Measurements from ENCODE around the gene WDR86.

The WDR86 gene

DNA sequence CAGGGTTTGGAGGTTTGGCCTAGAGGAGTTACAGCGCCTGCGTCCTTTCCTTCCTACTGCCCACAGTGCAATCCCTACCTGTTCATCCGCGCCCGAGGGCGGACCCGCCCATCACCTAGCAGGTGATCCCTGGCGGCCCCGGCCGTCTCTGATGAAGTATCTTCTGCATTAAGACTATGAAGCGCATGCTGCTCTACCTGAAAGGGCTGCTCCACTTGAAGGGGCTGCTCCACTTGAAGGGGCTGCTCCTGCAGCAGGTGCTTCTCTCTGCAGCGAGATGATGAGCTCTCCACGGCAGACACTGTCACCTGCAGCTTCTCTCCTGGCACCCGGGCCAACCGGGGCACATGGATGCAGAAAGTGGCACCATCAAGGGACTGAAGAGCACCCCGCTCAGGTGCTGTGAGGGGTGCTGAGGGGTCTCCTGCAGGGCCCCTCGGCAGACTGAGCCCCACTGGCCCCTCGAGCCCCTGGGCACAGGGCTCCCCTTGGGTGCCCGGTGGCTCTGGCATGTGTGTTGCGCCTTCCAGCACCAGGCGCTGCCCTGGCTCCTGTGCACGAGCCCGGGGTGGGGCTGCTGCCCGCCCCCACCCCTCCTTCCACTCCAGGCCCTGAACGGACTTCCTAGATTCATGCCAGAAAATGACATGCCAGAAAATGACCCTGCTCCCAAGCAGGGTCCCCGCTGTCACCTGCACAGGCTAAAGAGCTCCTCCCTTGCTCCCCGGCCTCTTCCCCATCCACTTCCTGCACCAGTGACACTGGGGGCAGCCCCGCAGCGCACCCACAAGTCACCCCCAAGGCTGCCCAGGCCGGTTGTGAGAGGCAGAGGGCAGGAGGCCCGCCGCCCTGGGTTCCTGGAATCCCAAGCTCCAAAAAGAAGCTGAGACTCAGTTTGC is 29.4 kb downstream of the WDR86 start:
- Histone ChIP-seq H3K27ac (no peak overlapping the region), H3K9me3 (ENCODE audit: low read depth, low read length) (no peaks in the 10 kb centered on the region), H3K9ac (ENCODE audit: insufficient read length) (no peak overlapping the region), H3K4me3 (no peak overlapping the region), H3K36me3 (ENCODE audit: insufficient read depth, low read length) (no peaks in the 10 kb centered on the region)
- TF ChIP-seq POLR2AphosphoS5 (IDR thresholded peaks at IDR 0.05; ENCODE audit: borderline replicate concordance, low read depth, low read length) (no peak), FOXP2 (optimal IDR thresholded peaks at IDR 0.05; ENCODE audit: control extremely low read depth, extremely low read length, insufficient read depth) (no peak), EZH2 (IDR thresholded peaks at IDR 0.05) (no peak)
- DNase-seq (ENCODE audit: low read depth, low spot score) = no peak

DNA sequence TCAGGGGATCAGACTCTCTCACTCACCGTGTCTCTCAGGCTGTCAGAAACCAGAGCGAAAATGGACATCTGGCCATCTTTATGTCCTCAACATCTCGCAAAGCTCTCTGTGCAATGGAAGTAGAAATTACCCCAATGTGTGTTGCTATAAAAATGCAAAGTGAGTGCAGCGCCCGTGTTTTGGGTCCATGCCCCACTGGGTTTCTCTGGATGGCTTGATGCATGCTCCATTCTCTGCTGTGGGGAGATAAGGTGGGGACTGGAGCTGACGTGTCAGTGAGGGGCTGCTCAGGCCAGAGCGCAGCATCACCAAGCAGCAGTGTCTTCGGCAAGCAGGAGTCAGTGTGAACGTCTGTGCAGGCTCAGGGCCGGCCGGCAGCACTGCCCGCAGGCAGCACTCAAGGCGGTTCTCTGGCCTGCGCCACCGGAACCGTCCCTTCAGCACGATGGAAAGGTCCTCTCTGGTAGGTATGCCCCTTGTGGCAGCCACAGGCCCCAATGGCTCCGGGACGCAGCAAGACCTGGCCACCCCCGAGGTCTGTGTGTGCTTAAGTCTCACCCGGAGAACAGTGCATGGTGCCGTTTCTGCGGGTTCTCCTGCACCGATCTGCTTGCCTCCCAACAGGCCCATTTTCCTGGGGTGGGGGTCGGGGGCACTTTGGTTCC is 30.2 kb downstream of the WDR86 start:
- DNase-seq (ENCODE audit: low read depth, low spot score) = no peak
- H3K4me3 ChIP-seq = no peak overlapping the region
- H3K27ac ChIP-seq = no peak overlapping the region
- TF ChIP-seq EZH2 (IDR thresholded peaks at IDR 0.05) = no peak
- TF ChIP-seq POLR2AphosphoS5 (IDR thresholded peaks at IDR 0.05; ENCODE audit: borderline replicate concordance, low read depth, low read length) = no peak
- no peak for TF ChIP-seq FOXP2 (optimal IDR thresholded peaks at IDR 0.05; ENCODE audit: control extremely low read depth, extremely low read length, insufficient read depth)
- no peaks in the 10 kb centered on the region for H3K9me3 ChIP-seq (ENCODE audit: low read depth, low read length)
- no peaks in the 10 kb centered on the region for H3K36me3 ChIP-seq (ENCODE audit: insufficient read depth, low read length)
- H3K9ac ChIP-seq (ENCODE audit: insufficient read length) = no peak overlapping the region

DNA sequence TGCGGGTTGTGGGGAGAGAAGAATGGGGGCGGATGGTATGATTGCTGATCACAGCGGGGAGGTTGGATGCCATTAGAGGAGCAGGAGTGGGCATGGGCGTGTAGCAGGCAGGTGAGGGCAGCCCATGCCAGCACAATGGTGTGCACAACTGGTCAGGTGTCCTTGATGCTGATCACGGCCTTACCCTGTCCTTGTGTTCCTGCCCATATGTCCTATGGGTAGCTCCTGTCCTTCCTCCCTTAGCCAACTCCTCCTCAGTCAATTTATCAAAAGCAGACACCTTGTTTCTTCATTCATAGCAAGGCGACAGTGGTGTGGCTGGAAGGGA is 30.7 kb downstream of the WDR86 start:
- no peak overlapping the region for H3K4me3 ChIP-seq
- no peak overlapping the region for H3K9ac ChIP-seq (ENCODE audit: insufficient read length)
- H3K36me3 ChIP-seq (ENCODE audit: insufficient read depth, low read length) = no peaks in the 10 kb centered on the region
- no peak overlapping the region for H3K27ac ChIP-seq
- H3K9me3 ChIP-seq (ENCODE audit: low read depth, low read length) = no peaks in the 10 kb centered on the region
- no peak for DNase-seq (ENCODE audit: low read depth, low spot score)
- TF ChIP-seq EZH2 (IDR thresholded peaks at IDR 0.05) = no peak
- TF ChIP-seq FOXP2 (optimal IDR thresholded peaks at IDR 0.05; ENCODE audit: control extremely low read depth, extremely low read length, insufficient read depth) = no peak
- TF ChIP-seq POLR2AphosphoS5 (IDR thresholded peaks at IDR 0.05; ENCODE audit: borderline replicate concordance, low read depth, low read length) = no peak

GRCh38 chr7:151378496-151379192 is 31.2 kb downstream of the WDR86 start:
- H3K9ac ChIP-seq (ENCODE audit: insufficient read length) = no peak overlapping the region
- DNase-seq (ENCODE audit: low read depth, low spot score) = no peak
- H3K36me3 ChIP-seq (ENCODE audit: insufficient read depth, low read length) = no peaks in the 10 kb centered on the region
- TF ChIP-seq EZH2 (IDR thresholded peaks at IDR 0.05) = no peak
- no peak for TF ChIP-seq FOXP2 (optimal IDR thresholded peaks at IDR 0.05; ENCODE audit: control extremely low read depth, extremely low read length, insufficient read depth)
- TF ChIP-seq POLR2AphosphoS5 (IDR thresholded peaks at IDR 0.05; ENCODE audit: borderline replicate concordance, low read depth, low read length) = no peak
- H3K9me3 ChIP-seq (ENCODE audit: low read depth, low read length) = no peaks in the 10 kb centered on the region
- no peak overlapping the region for H3K27ac ChIP-seq
- no peak overlapping the region for H3K4me3 ChIP-seq

GRCh38 chr7:151378011-151378410 is 31.8 kb downstream of the WDR86 start:
- TF ChIP-seq POLR2AphosphoS5 (IDR thresholded peaks at IDR 0.05; ENCODE audit: borderline replicate concordance, low read depth, low read length) = no peak
- no peak for TF ChIP-seq FOXP2 (optimal IDR thresholded peaks at IDR 0.05; ENCODE audit: control extremely low read depth, extremely low read length, insufficient read depth)
- TF ChIP-seq EZH2 (IDR thresholded peaks at IDR 0.05) = no peak
- DNase-seq (ENCODE audit: low read depth, low spot score) = no peak
- Histone ChIP-seq H3K9me3 (ENCODE audit: low read depth, low read length) (no peaks in the 10 kb centered on the region), H3K27ac (no peak overlapping the region), H3K9ac (ENCODE audit: insufficient read length) (no peak overlapping the region), H3K36me3 (ENCODE audit: insufficient read depth, low read length) (no peaks in the 10 kb centered on the region), H3K4me3 (no peak overlapping the region)

- TF ChIP-seq POLR2AphosphoS5 (IDR thresholded peaks at IDR 0.05; ENCODE audit: borderline replicate concordance, low read depth, low read length) (no peak), FOXP2 (optimal IDR thresholded peaks at IDR 0.05; ENCODE audit: control extremely low read depth, extremely low read length, insufficient read depth) (no peak), EZH2 (IDR thresholded peaks at IDR 0.05) (no peak)
- H3K4me3 ChIP-seq = no peak overlapping the region
- no peaks in the 10 kb centered on the region for H3K9me3 ChIP-seq (ENCODE audit: low read depth, low read length)
- H3K27ac ChIP-seq = no peak overlapping the region
- DNase-seq (ENCODE audit: low read depth, low spot score) = no peak
- no peak overlapping the region for H3K9ac ChIP-seq (ENCODE audit: insufficient read length)
- no peaks in the 10 kb centered on the region for H3K36me3 ChIP-seq (ENCODE audit: insufficient read depth, low read length)
Observed at GRCh38 chr7:151377406-151377805, 32.4 kb downstream of the WDR86 start.

DNA sequence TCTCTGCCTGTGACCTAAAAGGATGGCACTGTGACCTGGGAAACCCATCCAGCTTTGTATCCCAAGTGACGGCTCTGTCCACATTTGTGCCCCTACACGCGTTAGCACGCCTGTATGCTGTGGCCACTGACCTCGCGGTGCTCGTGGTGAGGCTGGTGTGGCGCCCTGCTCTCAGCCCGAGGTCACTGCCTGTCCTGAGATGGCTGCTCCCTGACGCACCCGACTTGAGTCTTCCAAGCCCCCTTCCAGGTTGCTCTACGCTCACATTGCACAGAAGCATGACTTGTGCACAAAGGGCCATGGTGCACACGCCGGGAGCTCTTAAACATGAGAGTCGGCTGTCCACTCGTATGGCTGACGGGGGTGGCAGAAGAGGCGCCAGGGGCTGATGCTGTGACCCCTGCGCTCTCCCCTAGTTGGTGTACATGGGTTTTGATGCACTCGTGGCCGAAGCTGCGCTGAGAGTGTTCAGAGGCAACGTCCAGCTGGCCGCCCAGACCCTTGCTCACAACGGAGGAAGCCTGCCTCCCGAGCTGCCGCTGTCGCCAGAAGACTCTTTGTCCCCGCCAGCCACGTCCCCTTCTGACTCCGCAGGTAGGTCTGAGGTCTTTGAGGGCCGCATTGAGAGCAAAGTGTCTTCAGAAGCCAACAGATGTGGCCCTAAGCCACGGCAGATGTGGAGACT is 33.5 kb downstream of the WDR86 start:
- DNase-seq (ENCODE audit: low read depth, low spot score) = no peak
- TF ChIP-seq FOXP2 (optimal IDR thresholded peaks at IDR 0.05; ENCODE audit: control extremely low read depth, extremely low read length, insufficient read depth) (no peak), POLR2AphosphoS5 (IDR thresholded peaks at IDR 0.05; ENCODE audit: borderline replicate concordance, low read depth, low read length) (no peak), EZH2 (IDR thresholded peaks at IDR 0.05) (no peak)
- Histone ChIP-seq H3K9ac (ENCODE audit: insufficient read length) (no peak overlapping the region), H3K4me3 (no peak overlapping the region), H3K9me3 (ENCODE audit: low read depth, low read length) (no peaks in the 10 kb centered on the region), H3K27ac (no peak overlapping the region), H3K36me3 (ENCODE audit: insufficient read depth, low read length) (no peaks in the 10 kb centered on the region)

Measured in SK-N-MC (cell line).